Gastroesophageal sphincter (tissue), 4 donors: ENCODE results near the gene TAX1BP3. TPM values are rescaled to one million over a fixed set of nuclear protein-coding genes. Genes with fewer than 3 reads are reported as not detected.

Experiments
- ATAC-seq: fragments of 150-250 bp; one replicate; pipeline ENCODE4 v1.9.1; 2016; ENCODE audit warnings: mild to moderate bottlenecking, moderate library complexity
- H3K27ac ChIP-seq, 4 donors: fragments of 200-600 bp; sonication (generic) in 3 of 4; 1 replicate in 3 of 4; 2 replicates in 1 of 4; pipeline ENCODE4 v1.5.1; 2016 to 2019
- H3K27me3 ChIP-seq: fragments of 200-600 bp; sonication (generic); one replicate; pipeline ENCODE4 v1.5.1; 2019
- H3K36me3 ChIP-seq, 2 donors: fragments of 200-600 bp; sonication (generic); one replicate each; pipeline ENCODE4 v1.5.1; 2019; ENCODE audit warnings: control low read depth in 1 of 2
- H3K4me1 ChIP-seq, 3 donors: fragments of 200-600 bp; sonication (generic); 1 replicate in 2 of 3; 2 replicates in 1 of 3; pipeline ENCODE4 v1.5.1; 2016 to 2019; ENCODE audit warnings: control low read depth in 2 of 3
- H3K4me3 ChIP-seq, 2 donors: fragments of 200-600 bp; sonication (generic); one replicate each; pipeline ENCODE4 v1.5.1; 2019; ENCODE audit warnings: mild to moderate bottlenecking in 1 of 2, moderate library complexity in 1 of 2
- H3K9me3 ChIP-seq, 3 donors: fragments of 200-600 bp; sonication (generic); one replicate each; pipeline ENCODE4 v1.5.1; 2017 to 2019; ENCODE audit warnings: control low read depth in 2 of 3
- EP300 ChIP-seq: sonication (generic); formaldehyde crosslinking; IDR thresholded peaks from one replicate; pipeline ENCODE4 v1.6.1; 2017; ENCODE audit warnings: antibody characterized with exemption, mild to moderate bottlenecking
- POLR2A ChIP-seq, 2 donors: fragments of 450-650 bp; IDR thresholded peaks; one replicate each; pipeline ENCODE4 v1.6.1; 2017; ENCODE audit warnings: antibody characterized with exemption in 2 of 2, mild to moderate bottlenecking in 2 of 2, moderate library complexity in 1 of 2
- POLR2AphosphoS5 ChIP-seq: sonication (generic); formaldehyde crosslinking; IDR thresholded peaks from one replicate; pipeline ENCODE4 v1.6.1; 2017; ENCODE audit warnings: antibody characterized with exemption
- WGBS, 2 donors: methylation state at CpG; one replicate each; pipeline ENCODE4 v1.1.5; 2018; ENCODE audit warnings: low coverage in 1 of 2; 5-methylcytosine and 5-hydroxymethylcytosine counted together
- total RNA-seq, 4 donors: library from RNA; depleted of rRNA; stranded (reverse); fragments of >200 nt; gene quantifications; one replicate each; pipeline ENCODE4 v1.1.0, GENCODE V29; 2016
- TF ChIP-seq, protein P1 (sequence below), 4 experiments: fragments of 200-600 bp in 2 of 4; fragments of 450-650 bp in 2 of 4; sonication (generic) in 1 of 4; IDR thresholded peaks; one replicate each; pipeline ENCODE4 v1.5.1; 2017 to 2019; ENCODE audit warnings: antibody characterized with exemption in 4 of 4, mild to moderate bottlenecking in 2 of 4, moderate library complexity in 2 of 4

The TAX1BP3 gene
- total RNA-seq, 4 donors from 2014 or later, result 98.5 to 172 (median 109) TPM

GRCh38 chr17:3659541-3660111, 8.8 kb downstream of the TAX1BP3 start:
- H3K36me3 ChIP-seq, result peaks cover 0 to 61% of the 10 kb centered on the region in 2 donors

DNA sequence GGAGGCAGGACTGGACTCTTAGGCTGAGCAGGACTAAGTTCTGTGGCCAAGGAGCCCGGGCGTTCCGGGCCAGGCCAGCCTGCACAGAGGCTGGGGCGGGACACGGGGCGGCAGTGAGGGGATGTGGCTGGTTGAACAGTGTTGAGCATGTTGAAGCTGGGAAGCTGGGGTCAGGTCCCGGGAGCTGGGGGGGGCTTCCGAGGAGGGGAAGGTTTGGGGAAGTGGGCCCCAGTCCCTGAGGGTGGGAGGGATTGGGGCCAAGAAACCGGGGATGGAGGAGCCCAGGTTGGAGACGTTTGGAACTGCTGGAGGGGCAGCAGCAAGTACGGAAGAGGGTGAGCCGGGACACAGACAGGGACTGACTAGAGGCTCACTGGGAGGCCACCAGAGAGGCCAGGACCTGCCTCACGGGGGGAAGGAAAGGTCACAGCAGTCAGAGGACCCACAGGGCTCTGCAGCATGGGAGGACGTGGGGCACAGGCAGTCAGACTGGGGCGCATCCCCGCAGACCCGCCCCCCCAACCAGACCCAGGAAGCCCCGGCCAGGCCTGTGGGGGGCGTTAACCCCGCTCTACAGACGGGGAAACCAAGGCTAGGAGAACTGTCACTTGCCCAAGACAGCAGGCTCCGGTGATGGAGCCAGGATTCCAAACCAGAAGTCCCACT, 9.5 kb downstream of the TAX1BP3 start:
- no peak for ATAC-seq
- Histone ChIP-seq H3K4me1 (peaks cover 0 to 34% (median 19%) of the 10 kb centered on the region in 3 donors), H3K27ac (peak overlapping the region; percentile 51 to 89 (median 76)), H3K27me3 (no peaks in the 10 kb centered on the region), H3K9me3 (no peaks in the 10 kb centered on the region), H3K4me3 (no peak overlapping the region), H3K36me3 (peaks cover 0 to 54% of the 10 kb centered on the region in 2 donors)
- WGBS, 2 donors, result 40% methylated on average over 2 of the region's 22 CpGs; no CpG with 5 or more reads in 1 of the 2 donors
- TF ChIP-seq POLR2A (IDR thresholded peaks at IDR 0.05) (no peak), POLR2AphosphoS5 (no peak), EP300 (no peak)
- TF ChIP-seq, protein P1, sequence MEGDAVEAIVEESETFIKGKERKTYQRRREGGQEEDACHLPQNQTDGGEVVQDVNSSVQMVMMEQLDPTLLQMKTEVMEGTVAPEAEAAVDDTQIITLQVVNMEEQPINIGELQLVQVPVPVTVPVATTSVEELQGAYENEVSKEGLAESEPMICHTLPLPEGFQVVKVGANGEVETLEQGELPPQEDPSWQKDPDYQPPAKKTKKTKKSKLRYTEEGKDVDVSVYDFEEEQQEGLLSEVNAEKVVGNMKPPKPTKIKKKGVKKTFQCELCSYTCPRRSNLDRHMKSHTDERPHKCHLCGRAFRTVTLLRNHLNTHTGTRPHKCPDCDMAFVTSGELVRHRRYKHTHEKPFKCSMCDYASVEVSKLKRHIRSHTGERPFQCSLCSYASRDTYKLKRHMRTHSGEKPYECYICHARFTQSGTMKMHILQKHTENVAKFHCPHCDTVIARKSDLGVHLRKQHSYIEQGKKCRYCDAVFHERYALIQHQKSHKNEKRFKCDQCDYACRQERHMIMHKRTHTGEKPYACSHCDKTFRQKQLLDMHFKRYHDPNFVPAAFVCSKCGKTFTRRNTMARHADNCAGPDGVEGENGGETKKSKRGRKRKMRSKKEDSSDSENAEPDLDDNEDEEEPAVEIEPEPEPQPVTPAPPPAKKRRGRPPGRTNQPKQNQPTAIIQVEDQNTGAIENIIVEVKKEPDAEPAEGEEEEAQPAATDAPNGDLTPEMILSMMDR (IDR thresholded peaks at IDR 0.05), result no peak

More at GRCh38 chr17:3659541-3660111, 8.8 kb downstream of the TAX1BP3 start:
- H3K4me1 ChIP-seq, result peaks cover 0 to 34% (median 19%) of the 10 kb centered on the region in 3 donors
- TF ChIP-seq POLR2AphosphoS5 (peak; percentile 70), POLR2A (IDR thresholded peaks at IDR 0.05) (no peak)
- TF ChIP-seq, protein P1 (IDR thresholded peaks at IDR 0.05), result peak in 3 of 4 experiments; percentile 10 to 55 (median 50)
- H3K9me3 ChIP-seq, result no peaks in the 10 kb centered on the region
- WGBS, 2 donors, result 37% methylated on average over 2 of the region's 22 CpGs; no CpG with 5 or more reads in 1 of the 2 donors
- H3K27me3 ChIP-seq, result no peaks in the 10 kb centered on the region
- no peak overlapping the region for H3K4me3 ChIP-seq
- peak; percentile 78 for ATAC-seq
- H3K27ac ChIP-seq, result peak overlapping the region; percentile 51 to 89 (median 76)

DNA sequence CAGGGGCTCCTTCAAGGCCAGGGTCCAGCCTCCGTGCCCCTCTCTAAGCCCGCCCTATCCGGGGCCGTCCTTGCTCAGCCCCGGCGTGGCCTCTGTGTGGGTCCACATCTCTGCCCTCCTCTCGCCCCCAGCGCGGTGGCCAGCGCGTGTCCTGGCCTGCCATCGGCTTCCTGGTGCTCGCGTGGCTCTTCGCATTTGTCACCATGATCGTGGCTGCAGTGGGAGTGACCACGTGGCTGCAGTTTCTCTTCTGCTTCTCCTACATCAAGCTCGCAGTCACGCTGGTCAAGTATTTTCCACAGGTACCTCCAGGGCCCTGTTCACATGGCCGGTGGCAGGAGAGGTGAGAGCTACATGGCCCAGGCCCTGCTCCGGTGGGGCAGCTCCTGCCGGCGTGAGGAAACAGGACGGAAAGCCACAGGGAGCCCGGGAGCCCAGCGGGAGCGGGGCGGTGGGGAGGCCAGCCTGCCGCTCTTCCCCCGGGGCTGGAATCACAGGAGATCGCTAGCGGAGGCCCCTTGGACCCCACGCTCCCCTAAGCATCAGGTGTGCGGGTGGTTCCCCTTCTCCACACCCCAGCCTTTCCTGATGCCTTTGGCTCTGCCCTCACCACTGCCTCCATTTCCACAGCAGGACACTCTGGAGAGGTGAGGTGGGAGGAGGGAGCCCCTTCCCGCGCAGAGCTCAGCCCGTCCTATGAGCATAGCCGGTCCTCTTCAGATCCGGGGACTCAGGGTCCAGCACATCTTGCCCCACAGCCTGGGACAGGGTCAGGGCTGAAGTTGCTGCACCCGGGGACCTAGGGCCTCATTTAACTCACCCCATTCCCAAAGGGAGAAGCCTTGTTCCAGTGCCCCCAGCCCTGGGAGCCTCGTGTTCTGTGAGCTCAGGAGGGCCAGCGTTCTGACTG, 10.2 kb downstream of the TAX1BP3 start:
- no peaks in the 10 kb centered on the region for H3K27me3 ChIP-seq
- H3K4me3 ChIP-seq, result no peak overlapping the region
- H3K36me3 ChIP-seq, result peaks cover 0 to 46% of the 10 kb centered on the region in 2 donors
- 69 to 83% methylated on average over 6 to 16 of the region's 42 CpGs for WGBS, 2 donors
- H3K4me1 ChIP-seq, result peaks cover 0 to 34% (median 19%) of the 10 kb centered on the region in 3 donors
- no peaks in the 10 kb centered on the region for H3K9me3 ChIP-seq
- peak overlapping the region in 3 of 4 donors; percentile 73 to 89 (median 78) for H3K27ac ChIP-seq
- ATAC-seq, result no peak
- TF ChIP-seq EP300 (no peak), POLR2AphosphoS5 (no peak), POLR2A (IDR thresholded peaks at IDR 0.05) (no peak)

DNA sequence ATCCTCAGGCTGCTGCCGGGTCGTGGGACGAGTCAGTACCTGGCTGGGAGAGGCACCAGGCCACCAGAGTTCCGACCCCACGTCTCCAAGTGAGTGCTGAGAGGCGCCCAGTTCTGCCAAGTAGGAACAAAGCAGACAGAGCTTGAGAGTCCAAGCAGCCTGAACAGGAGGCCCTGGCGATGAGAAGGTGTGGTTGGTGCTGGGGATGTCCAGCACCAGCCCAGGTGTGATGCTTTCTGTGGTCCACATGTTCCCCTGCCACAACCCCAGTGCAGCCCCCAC, 10.8 kb downstream of the TAX1BP3 start:
- TF ChIP-seq POLR2A (IDR thresholded peaks at IDR 0.05) (no peak), POLR2AphosphoS5 (no peak), EP300 (no peak)
- TF ChIP-seq, protein P1 (IDR thresholded peaks at IDR 0.05), result no peak
- 100% methylated on average over 1 of the region's 7 CpGs for WGBS, 2 donors
- H3K36me3 ChIP-seq, result peaks cover 0 to 40% of the 10 kb centered on the region in 2 donors
- no peaks in the 10 kb centered on the region for H3K27me3 ChIP-seq
- H3K4me3 ChIP-seq, result no peak overlapping the region
- no peaks in the 10 kb centered on the region for H3K9me3 ChIP-seq
- ATAC-seq, result no peak
- H3K27ac ChIP-seq, result peak overlapping the region in 2 of 4 donors; percentile 14 to 78
- peaks cover 0 to 34% (median 19%) of the 10 kb centered on the region in 3 donors for H3K4me1 ChIP-seq
